ENCODE data around the gene HELZ. TPM values are rescaled to one million over a fixed set of nuclear protein-coding genes. Genes with fewer than 3 reads are reported as not detected.

The HELZ gene
- total and polyA plus RNA-seq, 8 donors, result 27.2 to 64.6 (median 37.3) TPM

GRCh38 chr17:67074781-67075180, 170.2 kb downstream of the HELZ start:
- peaks cover 0 to 36% of the 10 kb centered on the region in 2 donors for H3K36me3 ChIP-seq
- intact Hi-C loops (cut with DNase I), result no loop called here
- H3K27me3 ChIP-seq, result no peaks in the 10 kb centered on the region
- H3K4me1 ChIP-seq, result no peaks in the 10 kb centered on the region
- H3K27ac ChIP-seq, result no peak overlapping the region
- no peaks in the 10 kb centered on the region for H3K9me3 ChIP-seq
- ATAC-seq (no peak), DNase-seq (no peak)
- no peak overlapping the region for H3K4me3 ChIP-seq
- no peak for TF ChIP-seq CTCF (IDR thresholded peaks at IDR 0.05)

- H3K4me3 ChIP-seq, result no peak overlapping the region
- no peak for TF ChIP-seq CTCF (IDR thresholded peaks at IDR 0.05)
- DNase-seq (no peak), ATAC-seq (no peak)
- H3K27me3 ChIP-seq, result no peaks in the 10 kb centered on the region
- H3K9me3 ChIP-seq, result no peaks in the 10 kb centered on the region
- intact Hi-C loops (cut with DNase I), result no loop called here
- H3K4me1 ChIP-seq, result no peaks in the 10 kb centered on the region
- no peak overlapping the region for H3K27ac ChIP-seq
- peaks cover 0 to 27% of the 10 kb centered on the region in 2 donors for H3K36me3 ChIP-seq
Observed at GRCh38 chr17:67072885-67073284, 172.1 kb downstream of the HELZ start.

- H3K9me3 ChIP-seq, result no peaks in the 10 kb centered on the region
- no peak for TF ChIP-seq CTCF (IDR thresholded peaks at IDR 0.05)
- ATAC-seq, result no peak
- H3K27me3 ChIP-seq, result no peaks in the 10 kb centered on the region
- no peak for DNase-seq
- H3K4me3 ChIP-seq, result no peak overlapping the region
- no peaks in the 10 kb centered on the region for H3K4me1 ChIP-seq
- H3K27ac ChIP-seq, result no peak overlapping the region
- peaks cover 0 to 19% of the 10 kb centered on the region in 2 donors for H3K36me3 ChIP-seq
- intact Hi-C loops (cut with DNase I), result no loop called here
Observed at GRCh38 chr17:67071595-67071994, 173.4 kb downstream of the HELZ start.

- H3K9me3 ChIP-seq, result no peaks in the 10 kb centered on the region
- peaks cover 0 to 6% of the 10 kb centered on the region in 2 donors for H3K36me3 ChIP-seq
- no peaks in the 10 kb centered on the region for H3K27me3 ChIP-seq
- H3K27ac ChIP-seq, result no peak overlapping the region
- no peak for ATAC-seq
- no peak for TF ChIP-seq CTCF (IDR thresholded peaks at IDR 0.05)
- intact Hi-C loops (cut with DNase I), result no loop called here
- no peaks in the 10 kb centered on the region for H3K4me1 ChIP-seq
- DNase-seq, result no peak
- no peak overlapping the region for H3K4me3 ChIP-seq
Observed at GRCh38 chr17:67069603-67070136, 175.3 kb downstream of the HELZ start.

- peak in 1 of 4 donors; percentile 6 for DNase-seq
- intact Hi-C loops (cut with DNase I), result no loop called here
- H3K36me3 ChIP-seq, result peaks cover 0 to 5% of the 10 kb centered on the region in 2 donors
- no peaks in the 10 kb centered on the region for H3K27me3 ChIP-seq
- no peaks in the 10 kb centered on the region for H3K4me1 ChIP-seq
- no peak overlapping the region for H3K27ac ChIP-seq
- no peaks in the 10 kb centered on the region for H3K9me3 ChIP-seq
- H3K4me3 ChIP-seq, result no peak overlapping the region
- TF ChIP-seq CTCF (IDR thresholded peaks at IDR 0.05), result no peak
- ATAC-seq, result peak; percentile 60
Observed at GRCh38 chr17:67068999-67069398, 176.0 kb downstream of the HELZ start.

All from left lung (tissue), 10 donors.